ENCODE measurements around the gene COL20A1. TPM values are rescaled to one million over a fixed set of nuclear protein-coding genes. Genes with fewer than 3 reads are reported as not detected.

Gene COL20A1
- total RNA-seq, 1 donor from 2014 or later: not detected

- H3K36me3 Mint-ChIP-seq (ENCODE audit: low read depth, unreplicated experiment): no peaks in the 10 kb centered on the region
- H3K4me3 Mint-ChIP-seq (ENCODE audit: unreplicated experiment): no peak overlapping the region
- no peak for TF ChIP-seq CTCF (IDR thresholded peaks at IDR 0.05; ENCODE audit: unreplicated experiment)
- no peak overlapping the region for H3K27ac Mint-ChIP-seq (ENCODE audit: unreplicated experiment)
- H3K4me1 Mint-ChIP-seq (ENCODE audit: unreplicated experiment): no peaks in the 10 kb centered on the region
- no peaks in the 10 kb centered on the region for H3K27me3 Mint-ChIP-seq (ENCODE audit: unreplicated experiment)
- H3K9me3 Mint-ChIP-seq (ENCODE audit: unreplicated experiment): no peaks in the 10 kb centered on the region
- no peak for DNase-seq (ENCODE audit: low spot score)
Measured at GRCh38 chr20:63317061-63317460, 24.1 kb downstream of the COL20A1 start.

- no peak for TF ChIP-seq CTCF (IDR thresholded peaks at IDR 0.05; ENCODE audit: unreplicated experiment)
- H3K4me1 Mint-ChIP-seq (ENCODE audit: unreplicated experiment): no peaks in the 10 kb centered on the region
- H3K9me3 Mint-ChIP-seq (ENCODE audit: unreplicated experiment): no peaks in the 10 kb centered on the region
- H3K4me3 Mint-ChIP-seq (ENCODE audit: unreplicated experiment): no peak overlapping the region
- no peaks in the 10 kb centered on the region for H3K36me3 Mint-ChIP-seq (ENCODE audit: low read depth, unreplicated experiment)
- no peak overlapping the region for H3K27ac Mint-ChIP-seq (ENCODE audit: unreplicated experiment)
- no peaks in the 10 kb centered on the region for H3K27me3 Mint-ChIP-seq (ENCODE audit: unreplicated experiment)
- DNase-seq (ENCODE audit: low spot score): no peak
Measured at GRCh38 chr20:63317601-63318291, 24.8 kb downstream of the COL20A1 start.

DNA sequence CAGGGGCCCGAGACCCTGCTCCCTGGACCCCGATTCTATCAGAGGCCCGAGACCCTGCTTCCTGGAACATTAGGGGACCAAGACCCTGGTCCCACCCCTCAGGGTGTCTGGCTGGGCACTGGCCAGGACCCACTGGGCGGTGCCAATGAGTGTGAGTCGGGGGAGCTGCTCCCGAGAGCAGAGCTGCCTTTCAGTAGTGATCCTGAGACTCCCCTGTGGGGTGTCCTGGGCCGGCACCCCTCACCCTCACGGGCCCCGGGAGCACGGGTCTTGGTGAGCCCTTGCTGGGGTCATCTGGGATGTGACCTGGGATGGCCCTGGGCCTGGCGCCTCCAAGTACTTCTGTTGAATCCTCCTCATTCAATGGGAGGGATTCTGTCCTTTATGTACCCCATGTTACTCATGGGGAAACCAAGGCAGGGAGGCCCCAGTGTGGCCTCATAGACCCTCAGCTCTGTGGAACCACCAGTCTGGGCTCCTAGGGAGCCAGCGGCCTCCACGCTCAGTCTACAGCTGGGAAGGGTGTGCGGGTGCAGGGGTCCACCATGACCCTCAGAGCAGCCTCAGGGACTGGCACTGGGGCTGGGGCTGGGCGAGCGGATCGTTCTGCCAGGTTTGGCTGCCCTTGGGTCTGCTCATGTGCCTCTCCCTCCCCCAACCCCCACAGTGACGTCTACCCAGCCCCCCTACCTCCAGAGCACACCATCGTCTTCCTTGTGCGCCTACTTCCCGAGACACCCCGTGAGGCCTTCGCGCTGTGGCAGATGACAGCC is 25.6 kb downstream of the COL20A1 start:
- Mint-ChIP-seq H3K27ac (ENCODE audit: unreplicated experiment) (no peak overlapping the region), H3K4me3 (ENCODE audit: unreplicated experiment) (no peak overlapping the region), H3K36me3 (ENCODE audit: low read depth, unreplicated experiment) (peaks cover 5% of the 10 kb centered on the region), H3K9me3 (ENCODE audit: unreplicated experiment) (no peaks in the 10 kb centered on the region), H3K4me1 (ENCODE audit: unreplicated experiment) (peaks cover 3% of the 10 kb centered on the region), H3K27me3 (ENCODE audit: unreplicated experiment) (peaks cover 1% of the 10 kb centered on the region)
- no peak for TF ChIP-seq CTCF (IDR thresholded peaks at IDR 0.05; ENCODE audit: unreplicated experiment)
- no peak for DNase-seq (ENCODE audit: low spot score)

- Mint-ChIP-seq H3K9me3 (ENCODE audit: unreplicated experiment) (no peaks in the 10 kb centered on the region), H3K36me3 (ENCODE audit: low read depth, unreplicated experiment) (peaks cover 8% of the 10 kb centered on the region), H3K27me3 (ENCODE audit: unreplicated experiment) (peaks cover 1% of the 10 kb centered on the region), H3K4me3 (ENCODE audit: unreplicated experiment) (no peak overlapping the region), H3K27ac (ENCODE audit: unreplicated experiment) (no peak overlapping the region), H3K4me1 (ENCODE audit: unreplicated experiment) (peaks cover 3% of the 10 kb centered on the region)
- DNase-seq (ENCODE audit: low spot score): no peak
- no peak for TF ChIP-seq CTCF (IDR thresholded peaks at IDR 0.05; ENCODE audit: unreplicated experiment)
Measured at GRCh38 chr20:63319164-63320040, 26.4 kb downstream of the COL20A1 start.
